HepG2 (cell line): ENCODE data around the gene TOPORS. TPM values are rescaled to one million over a fixed set of nuclear protein-coding genes. Genes with fewer than 3 reads are reported as not detected.

Source experiments
- BCL6 ChIP-seq: IDR thresholded peaks from 2 replicates; pipeline ENCODE4 v1.6.1; 2016; ENCODE audit warnings: missing genetic modification reagents, missing compliant biosample characterization
- CAMTA2 ChIP-seq: sonication (generic); formaldehyde crosslinking; IDR thresholded peaks from 2 replicates; pipeline ENCODE4 v1.4.0; 2020; ENCODE audit warnings: mild to moderate bottlenecking, missing genetic modification reagents, borderline replicate concordance
- CC2D1A ChIP-seq: sonication (generic); formaldehyde crosslinking; IDR thresholded peaks from 2 replicates; pipeline ENCODE4 v1.8.1; 2023; ENCODE audit warnings: mild to moderate bottlenecking, missing genetic modification reagents
- DR1 ChIP-seq: sonication (generic); formaldehyde crosslinking; IDR thresholded peaks from 2 replicates; pipeline ENCODE4 v1.8.0; 2021; ENCODE audit warnings: mild to moderate bottlenecking, missing genetic modification reagents, inconsistent platforms
- HNRNPLL ChIP-seq: fragments of 200-400 bp; formaldehyde crosslinking; IDR thresholded peaks from 2 replicates; pipeline ENCODE4 v1.6.1; 2017; ENCODE audit warnings: mild to moderate bottlenecking, low read depth, low read length; ENCODE audit not compliant: poor library complexity, severe bottlenecking
- HOXA9 ChIP-seq: sonication (generic); formaldehyde crosslinking; IDR thresholded peaks from 2 replicates; pipeline ENCODE4 v1.8.1; 2022; ENCODE audit warnings: missing genetic modification reagents, mild to moderate bottlenecking, moderate library complexity, borderline replicate concordance
- KMT2B ChIP-seq: IDR thresholded peaks from 2 replicates; pipeline ENCODE4 v1.6.1; 2016; ENCODE audit warnings: missing genetic modification reagents, missing compliant biosample characterization
- MAFG ChIP-seq: sonication (generic); formaldehyde crosslinking; IDR thresholded peaks from 2 replicates; pipeline ENCODE4 v1.5.1; 2020; ENCODE audit warnings: mild to moderate bottlenecking, missing genetic modification reagents
- MED13 ChIP-seq: sonication (generic); formaldehyde crosslinking; IDR thresholded peaks from 2 replicates; pipeline ENCODE4 v1.5.0; 2020; ENCODE audit warnings: missing genetic modification reagents
- REPIN1 ChIP-seq: sonication (generic); formaldehyde crosslinking; IDR thresholded peaks from 2 replicates; pipeline ENCODE4 v1.8.0; 2022; ENCODE audit warnings: missing genetic modification reagents, low read depth, mild to moderate bottlenecking, borderline replicate concordance
- SNAPC2 ChIP-seq: sonication (generic); formaldehyde crosslinking; IDR thresholded peaks from 2 replicates; pipeline ENCODE4 v1.8.1; 2022; ENCODE audit warnings: mild to moderate bottlenecking, missing genetic modification reagents
- SPEN ChIP-seq: sonication (generic); formaldehyde crosslinking; IDR thresholded peaks from 2 replicates; pipeline ENCODE4 v1.5.1; 2020; ENCODE audit warnings: low read depth, mild to moderate bottlenecking, missing genetic modification reagents
- SRF ChIP-seq: IDR thresholded peaks from 2 replicates; pipeline ENCODE4 v1.6.1; 2011; ENCODE audit warnings: mild to moderate bottlenecking, low read depth, low read length, moderate library complexity
- SUZ12 ChIP-seq: fragments of 150-350 bp; IDR thresholded peaks from 2 replicates; pipeline ENCODE4 v1.6.1; 2014; ENCODE audit warnings: low read depth, low read length
- ZBTB3 ChIP-seq: sonication (generic); formaldehyde crosslinking; IDR thresholded peaks from 2 replicates; pipeline ENCODE4 v1.4.0; 2020; ENCODE audit warnings: low read depth, mild to moderate bottlenecking, moderate library complexity, missing genetic modification reagents, borderline replicate concordance
- ZBTB42 ChIP-seq: sonication (generic); formaldehyde crosslinking; IDR thresholded peaks from 2 replicates; pipeline ENCODE4 v1.5.0; 2020; ENCODE audit warnings: mild to moderate bottlenecking, missing genetic modification reagents
- ZFP62 ChIP-seq: sonication (generic); formaldehyde crosslinking; IDR thresholded peaks from 2 replicates; pipeline ENCODE4 v1.4.0; 2020; ENCODE audit warnings: missing genetic modification reagents
- ZFY ChIP-seq: sonication (generic); formaldehyde crosslinking; IDR thresholded peaks from 2 replicates; pipeline ENCODE4 v1.4.0; 2020; ENCODE audit warnings: missing genetic modification reagents
- ZNF101 ChIP-seq: sonication (generic); formaldehyde crosslinking; IDR thresholded peaks from 2 replicates; pipeline ENCODE4 v1.4.0; 2020; ENCODE audit warnings: mild to moderate bottlenecking, low read depth, missing genetic modification reagents, borderline replicate concordance
- ZNF343 ChIP-seq: sonication (generic); formaldehyde crosslinking; IDR thresholded peaks from 2 replicates; pipeline ENCODE4 v1.4.0; 2020; ENCODE audit warnings: mild to moderate bottlenecking, missing genetic modification reagents
- ZNF382 ChIP-seq: sonication (generic); formaldehyde crosslinking; IDR thresholded peaks from 2 replicates; pipeline ENCODE4 v1.5.0; 2020; ENCODE audit warnings: missing genetic modification reagents, mild to moderate bottlenecking, borderline replicate concordance
- ZNF614 ChIP-seq: IDR thresholded peaks from 2 replicates; pipeline ENCODE4 v1.6.1; 2018; ENCODE audit warnings: missing biosample characterization, missing genetic modification reagents, inconsistent platforms, borderline replicate concordance
- ZNF761 ChIP-seq: sonication (generic); formaldehyde crosslinking; conservative IDR thresholded peaks from 2 replicates; pipeline ENCODE4 v1.4.0; 2020; ENCODE audit warnings: mild to moderate bottlenecking, missing genetic modification reagents
- ZNF816 ChIP-seq: sonication (generic); formaldehyde crosslinking; IDR thresholded peaks from 2 replicates; pipeline ENCODE4 v1.8.0; 2022; ENCODE audit warnings: missing genetic modification reagents, mild to moderate bottlenecking, borderline replicate concordance
- polyA plus RNA-seq, 8 experiments: library from polyadenylated mRNA; depleted of rRNA in 3 of 8; stranded (reverse) in 7 of 8; unstranded in 1 of 8; fragments of >200 nt; fragmentation: Illumina TruSeq in 4 of 8; extraction: Trizol in 4 of 8; gene quantifications; 2 replicates each; pipeline versions ENCODE4 v1.2.1 to v1.2.3, GENCODE V29; 2011 to 2016; ENCODE audit warnings: low read depth in 4 of 8, missing spikeins in 1 of 8, mixed read lengths in 1 of 8; ENCODE audit not compliant: insufficient read depth in 1 of 8
- total RNA-seq, 5 experiments: library from RNA; depleted of rRNA; stranded (reverse); fragments of >200 nt; fragmentation: Illumina TruSeq; extraction: Trizol; gene quantifications; 2 replicates each; pipeline ENCODE4 v1.2.3, GENCODE V29; 2016; ENCODE audit warnings: low read depth in 1 of 5
- TF ChIP-seq, protein P1 (sequence below): sonication (generic); formaldehyde crosslinking; IDR thresholded peaks from 2 replicates; pipeline ENCODE4 v1.8.1; 2023; ENCODE audit warnings: mild to moderate bottlenecking, missing genetic modification reagents, borderline replicate concordance
- TF ChIP-seq, protein P2 (sequence below): sonication (generic); formaldehyde crosslinking; IDR thresholded peaks from 2 replicates; pipeline ENCODE4 v1.4.0; 2020; ENCODE audit warnings: missing genetic modification reagents
- TF ChIP-seq, protein P3 (sequence below): sonication (generic); formaldehyde crosslinking; IDR thresholded peaks from 2 replicates; pipeline ENCODE4 v1.8.0; 2022; ENCODE audit warnings: mild to moderate bottlenecking, missing genetic modification reagents, borderline replicate concordance

The TOPORS gene
- total and polyA plus RNA-seq, 2 of the 13 experiments (the other 11 are each of a cell fraction or from before 2014, with no cell fraction given) = 6.8 to 19.6 TPM

DNA sequence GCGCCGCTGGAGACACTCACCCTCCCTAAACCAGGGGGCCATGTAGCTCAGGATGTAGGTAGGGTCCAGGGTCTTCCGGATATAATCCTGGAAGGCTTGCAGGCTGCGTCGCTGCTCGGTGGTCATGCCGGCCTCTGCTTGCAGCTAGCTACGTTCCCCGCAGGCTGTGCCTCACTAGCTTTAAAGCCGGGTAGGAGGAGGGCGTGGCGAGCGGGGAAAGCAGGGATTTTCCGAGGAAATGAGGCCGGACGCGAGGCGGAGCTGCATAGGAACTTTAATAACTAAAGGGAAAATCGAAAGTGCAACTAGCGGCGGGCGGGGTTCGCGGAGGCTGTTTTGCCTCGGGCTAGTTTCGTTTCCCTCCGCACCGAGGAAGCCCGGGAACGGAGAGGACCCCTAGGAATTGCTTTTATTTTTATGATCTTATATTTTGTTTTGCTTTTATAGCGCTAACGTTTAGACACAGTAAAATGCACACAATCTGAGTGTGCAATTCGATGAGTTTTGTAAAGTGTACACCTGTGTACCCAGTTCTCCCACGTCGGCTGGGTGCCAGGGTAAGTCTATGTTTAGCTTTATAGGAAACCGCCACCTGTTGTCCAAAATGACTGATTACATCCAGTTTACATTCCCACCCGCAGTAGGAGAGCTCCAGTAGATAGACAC is 26.2 kb downstream of the TOPORS start, which contains the start of gene RIGI (continued):
- peak; percentile 72 for TF ChIP-seq DR1 (CRISPR knock-in tag)
- TF ChIP-seq ZNF382 (CRISPR knock-in tag) = no peak
- TF ChIP-seq ZFY (CRISPR knock-in tag) = peak; percentile 36; the same call in 1 of the 2 replicates
- no peak for TF ChIP-seq ZFP62 (CRISPR knock-in tag)
- peak; percentile 51; the same call in 1 of the 2 replicates for TF ChIP-seq SPEN (CRISPR knock-in tag)
- peak; percentile 75 for TF ChIP-seq HNRNPLL
- TF ChIP-seq ZBTB3 = no peak
- TF ChIP-seq ZNF816 (CRISPR knock-in tag) = peak; percentile 85; the same call in 1 of the 2 replicates
- TF ChIP-seq KMT2B (CRISPR knock-in tag) = peak; percentile 97
- no peak for TF ChIP-seq ZNF343
- no peak for TF ChIP-seq MAFG (CRISPR knock-in tag)
- no peak for TF ChIP-seq MED13 (CRISPR knock-in tag)
- TF ChIP-seq, protein P1, sequence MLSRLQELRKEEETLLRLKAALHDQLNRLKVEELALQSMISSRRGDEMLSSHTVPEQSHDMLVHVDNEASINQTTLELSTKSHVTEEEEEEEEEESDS (CRISPR knock-in tag) = no peak
- TF ChIP-seq SUZ12 = no peak
- TF ChIP-seq, protein P2, sequence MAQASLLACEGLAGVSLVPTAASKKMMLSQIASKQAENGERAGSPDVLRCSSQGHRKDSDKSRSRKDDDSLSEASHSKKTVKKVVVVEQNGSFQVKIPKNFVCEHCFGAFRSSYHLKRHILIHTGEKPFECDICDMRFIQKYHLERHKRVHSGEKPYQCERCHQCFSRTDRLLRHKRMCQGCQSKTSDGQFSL (CRISPR knock-in tag) = no peak
- TF ChIP-seq SRF = no peak
- TF ChIP-seq, protein P3, sequence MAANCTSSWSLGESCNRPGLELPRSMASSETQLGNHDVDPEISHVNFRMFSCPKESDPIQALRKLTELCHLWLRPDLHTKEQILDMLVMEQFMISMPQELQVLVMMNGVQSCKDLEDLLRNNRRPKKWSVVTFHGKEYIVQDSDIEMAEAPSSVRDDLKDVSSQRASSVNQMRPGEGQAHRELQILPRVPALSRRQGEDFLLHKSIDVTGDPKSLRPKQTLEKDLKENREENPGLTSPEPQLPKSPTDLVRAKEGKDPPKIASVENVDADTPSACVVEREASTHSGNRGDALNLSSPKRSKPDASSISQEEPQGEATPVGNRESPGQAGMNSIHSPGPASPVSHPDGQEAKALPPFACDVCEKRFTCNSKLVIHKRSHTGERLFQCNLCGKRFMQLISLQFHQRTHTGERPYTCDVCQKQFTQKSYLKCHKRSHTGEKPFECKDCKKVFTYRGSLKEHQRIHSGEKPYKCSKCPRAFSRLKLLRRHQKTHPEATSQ (CRISPR knock-in tag) = no peak
- no peak for TF ChIP-seq BCL6 (CRISPR knock-in tag)
- TF ChIP-seq ZNF761 (CRISPR knock-in tag) = no peak
- no peak for TF ChIP-seq ZBTB42
- no peak for TF ChIP-seq HOXA9 (CRISPR knock-in tag)
- TF ChIP-seq CAMTA2 (CRISPR knock-in tag) = no peak
- 0 out of 2 replicates have a peak, but pooled peaks have one; percentile 14 for TF ChIP-seq ZNF614 (CRISPR knock-in tag)
- TF ChIP-seq REPIN1 = peak; percentile 81; the same call in 1 of the 2 replicates
- no peak for TF ChIP-seq CC2D1A (CRISPR knock-in tag)
- no peak for TF ChIP-seq ZNF101 (CRISPR knock-in tag)
- peak; percentile 80; the same call in 1 of the 2 replicates for TF ChIP-seq SNAPC2 (CRISPR knock-in tag)
